ENCODE data around the gene ITGBL1.

The ITGBL1 gene

GRCh38 chr13:101584331-101584730 is 131.9 kb downstream of the ITGBL1 start:
- Histone ChIP-seq H3K4me3 (ENCODE audit: insufficient read depth, low read length, poor library complexity, severe bottlenecking) (no peak overlapping the region), H3K36me3 (ENCODE audit: low read length) (no peaks in the 10 kb centered on the region), H3K79me2 (ENCODE audit: insufficient read depth, low read length) (no peaks in the 10 kb centered on the region), H3F3A (ENCODE audit: insufficient read depth) (no peaks in the 10 kb centered on the region), H3K9me3 (ENCODE audit: insufficient read depth, low read length) (no peaks in the 10 kb centered on the region), H3K9ac (ENCODE audit: low read length) (no peak overlapping the region), H2AFZ (ENCODE audit: low read depth, low read length, severe bottlenecking) (no peak overlapping the region), H3K9me2 (replicated peaks; ENCODE audit: insufficient read depth, low read length) (no peaks in the 10 kb centered on the region), H3K27me3 (ENCODE audit: low read length) (no peaks in the 10 kb centered on the region), H3K27ac (ENCODE audit: low read depth, low read length) (no peak overlapping the region), H4K20me1 (ENCODE audit: low read depth, low read length) (no peaks in the 10 kb centered on the region), H3K4me2 (ENCODE audit: low read depth, low read length, poor library complexity, severe bottlenecking) (no peak overlapping the region)
- TF ChIP-seq CTCF (IDR thresholded peaks at IDR 0.05; ENCODE audit: insufficient read depth, low read length, poor library complexity, severe bottlenecking) (no peak), EZH2phosphoT487 (conservative IDR thresholded peaks at IDR 0.05; ENCODE audit: low read length) (no peak)

GRCh38 chr13:101590479-101590878 is 138.0 kb downstream of the ITGBL1 start:
- no peak overlapping the region for H3K27ac ChIP-seq (ENCODE audit: low read depth, low read length)
- H3K79me2 ChIP-seq (ENCODE audit: insufficient read depth, low read length), result no peaks in the 10 kb centered on the region
- H3F3A ChIP-seq (ENCODE audit: insufficient read depth), result no peaks in the 10 kb centered on the region
- H2AFZ ChIP-seq (ENCODE audit: low read depth, low read length, severe bottlenecking), result no peak overlapping the region
- no peaks in the 10 kb centered on the region for H4K20me1 ChIP-seq (ENCODE audit: low read depth, low read length)
- H3K27me3 ChIP-seq (ENCODE audit: low read length), result no peaks in the 10 kb centered on the region
- no peak overlapping the region for H3K4me3 ChIP-seq (ENCODE audit: insufficient read depth, low read length, poor library complexity, severe bottlenecking)
- no peak overlapping the region for H3K9ac ChIP-seq (ENCODE audit: low read length)
- H3K9me3 ChIP-seq (ENCODE audit: insufficient read depth, low read length), result no peaks in the 10 kb centered on the region
- no peaks in the 10 kb centered on the region for H3K36me3 ChIP-seq (ENCODE audit: low read length)
- H3K9me2 ChIP-seq (replicated peaks; ENCODE audit: insufficient read depth, low read length), result no peaks in the 10 kb centered on the region
- no peak for TF ChIP-seq CTCF (IDR thresholded peaks at IDR 0.05; ENCODE audit: insufficient read depth, low read length, poor library complexity, severe bottlenecking)
- no peak for TF ChIP-seq EZH2phosphoT487 (conservative IDR thresholded peaks at IDR 0.05; ENCODE audit: low read length)
- H3K4me2 ChIP-seq (ENCODE audit: low read depth, low read length, poor library complexity, severe bottlenecking), result no peak overlapping the region

- H3K36me3 ChIP-seq (ENCODE audit: low read length), result no peaks in the 10 kb centered on the region
- no peaks in the 10 kb centered on the region for H3K9me3 ChIP-seq (ENCODE audit: insufficient read depth, low read length)
- H3K9me2 ChIP-seq (replicated peaks; ENCODE audit: insufficient read depth, low read length), result no peaks in the 10 kb centered on the region
- no peaks in the 10 kb centered on the region for H3K27me3 ChIP-seq (ENCODE audit: low read length)
- H3K4me3 ChIP-seq (ENCODE audit: insufficient read depth, low read length, poor library complexity, severe bottlenecking), result no peak overlapping the region
- H3K79me2 ChIP-seq (ENCODE audit: insufficient read depth, low read length), result no peaks in the 10 kb centered on the region
- H3K9ac ChIP-seq (ENCODE audit: low read length), result no peak overlapping the region
- H3K4me2 ChIP-seq (ENCODE audit: low read depth, low read length, poor library complexity, severe bottlenecking), result no peak overlapping the region
- no peaks in the 10 kb centered on the region for H4K20me1 ChIP-seq (ENCODE audit: low read depth, low read length)
- H3F3A ChIP-seq (ENCODE audit: insufficient read depth), result no peaks in the 10 kb centered on the region
- no peak overlapping the region for H3K27ac ChIP-seq (ENCODE audit: low read depth, low read length)
- H2AFZ ChIP-seq (ENCODE audit: low read depth, low read length, severe bottlenecking), result no peak overlapping the region
- TF ChIP-seq CTCF (IDR thresholded peaks at IDR 0.05; ENCODE audit: insufficient read depth, low read length, poor library complexity, severe bottlenecking), result no peak
Measured at GRCh38 chr13:101594936-101595335, 142.5 kb downstream of the ITGBL1 start.

GRCh38 chr13:101596803-101597202 is 144.3 kb downstream of the ITGBL1 start:
- no peak overlapping the region for H3K4me3 ChIP-seq (ENCODE audit: insufficient read depth, low read length, poor library complexity, severe bottlenecking)
- no peaks in the 10 kb centered on the region for H3K9me2 ChIP-seq (replicated peaks; ENCODE audit: insufficient read depth, low read length)
- no peak overlapping the region for H3K9ac ChIP-seq (ENCODE audit: low read length)
- H3K4me2 ChIP-seq (ENCODE audit: low read depth, low read length, poor library complexity, severe bottlenecking), result no peak overlapping the region
- H3K27me3 ChIP-seq (ENCODE audit: low read length), result no peaks in the 10 kb centered on the region
- no peaks in the 10 kb centered on the region for H3K79me2 ChIP-seq (ENCODE audit: insufficient read depth, low read length)
- TF ChIP-seq EZH2phosphoT487 (conservative IDR thresholded peaks at IDR 0.05; ENCODE audit: low read length) (no peak), CTCF (IDR thresholded peaks at IDR 0.05; ENCODE audit: insufficient read depth, low read length, poor library complexity, severe bottlenecking) (no peak)
- H3F3A ChIP-seq (ENCODE audit: insufficient read depth), result no peaks in the 10 kb centered on the region
- no peak overlapping the region for H3K27ac ChIP-seq (ENCODE audit: low read depth, low read length)
- H3K36me3 ChIP-seq (ENCODE audit: low read length), result no peaks in the 10 kb centered on the region
- H3K9me3 ChIP-seq (ENCODE audit: insufficient read depth, low read length), result no peaks in the 10 kb centered on the region
- H4K20me1 ChIP-seq (ENCODE audit: low read depth, low read length), result no peaks in the 10 kb centered on the region
- H2AFZ ChIP-seq (ENCODE audit: low read depth, low read length, severe bottlenecking), result no peak overlapping the region
